C4-2B (cell line): Measurements from ENCODE around the gene MPC1L.

ENCODE experiments used
- ZFX ChIP-seq: fragments of 450-650 bp; IDR thresholded peaks from 2 replicates; pipeline ENCODE4 v1.6.1; 2017
- TF ChIP-seq, protein P1 (sequence below): fragments of 450-650 bp; conservative IDR thresholded peaks from 2 replicates; pipeline ENCODE4 v1.5.1; 2017; ENCODE audit warnings: mild to moderate bottlenecking

DNA sequence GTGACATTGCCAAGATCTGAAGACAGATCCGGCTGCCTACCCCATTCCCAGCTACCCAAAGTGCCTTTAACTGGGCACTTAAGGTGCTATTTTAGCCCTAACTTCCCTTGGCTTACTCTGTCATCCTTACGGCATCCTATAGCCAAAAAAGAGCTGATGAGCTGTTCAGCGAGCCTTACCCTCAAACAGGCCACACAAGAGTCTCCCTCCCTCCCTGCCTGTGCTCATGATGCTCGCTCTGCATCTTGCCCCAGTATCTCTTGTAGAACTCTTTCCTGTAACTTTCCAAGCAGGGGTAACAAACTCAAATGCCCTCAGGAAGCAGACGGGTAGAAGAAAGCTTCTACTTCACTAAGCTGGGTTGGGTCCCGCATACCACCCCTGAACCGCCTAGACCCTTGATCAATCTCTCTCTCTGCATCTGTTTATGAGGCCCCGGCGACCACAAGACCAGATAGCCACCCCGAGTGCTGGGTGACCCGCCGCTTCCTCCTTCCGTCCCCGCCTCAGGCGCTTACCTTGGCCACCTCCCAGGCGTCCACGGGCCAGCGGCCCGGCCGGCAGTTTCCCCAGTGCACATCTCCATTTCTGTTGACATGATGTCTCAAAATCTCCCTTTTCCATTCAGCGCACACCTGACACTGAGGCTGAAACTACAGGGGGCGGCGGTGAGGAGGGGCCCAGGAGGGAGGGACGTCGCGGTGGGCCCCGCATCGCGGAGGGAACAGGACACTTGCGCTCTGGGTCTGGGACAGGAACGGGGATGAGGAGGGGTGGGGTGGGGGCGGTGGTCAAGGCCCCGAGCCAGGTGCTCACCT, 23.5 kb downstream of the MPC1L start:
- TF ChIP-seq, protein P1, sequence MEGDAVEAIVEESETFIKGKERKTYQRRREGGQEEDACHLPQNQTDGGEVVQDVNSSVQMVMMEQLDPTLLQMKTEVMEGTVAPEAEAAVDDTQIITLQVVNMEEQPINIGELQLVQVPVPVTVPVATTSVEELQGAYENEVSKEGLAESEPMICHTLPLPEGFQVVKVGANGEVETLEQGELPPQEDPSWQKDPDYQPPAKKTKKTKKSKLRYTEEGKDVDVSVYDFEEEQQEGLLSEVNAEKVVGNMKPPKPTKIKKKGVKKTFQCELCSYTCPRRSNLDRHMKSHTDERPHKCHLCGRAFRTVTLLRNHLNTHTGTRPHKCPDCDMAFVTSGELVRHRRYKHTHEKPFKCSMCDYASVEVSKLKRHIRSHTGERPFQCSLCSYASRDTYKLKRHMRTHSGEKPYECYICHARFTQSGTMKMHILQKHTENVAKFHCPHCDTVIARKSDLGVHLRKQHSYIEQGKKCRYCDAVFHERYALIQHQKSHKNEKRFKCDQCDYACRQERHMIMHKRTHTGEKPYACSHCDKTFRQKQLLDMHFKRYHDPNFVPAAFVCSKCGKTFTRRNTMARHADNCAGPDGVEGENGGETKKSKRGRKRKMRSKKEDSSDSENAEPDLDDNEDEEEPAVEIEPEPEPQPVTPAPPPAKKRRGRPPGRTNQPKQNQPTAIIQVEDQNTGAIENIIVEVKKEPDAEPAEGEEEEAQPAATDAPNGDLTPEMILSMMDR = no peak
- peak; percentile 59 for TF ChIP-seq ZFX
